Gastrocnemius medialis (tissue), 4 donors: ENCODE measurements around the gene PIP5K1C. TPM values are rescaled to one million over a fixed set of nuclear protein-coding genes. Genes with fewer than 3 reads are reported as not detected.

Experiments used
- ATAC-seq, 2 donors: fragments of 150-250 bp; one replicate each; pipeline ENCODE4 v1.9.1; 2016
- DNase-seq, 2 donors: peaks; one replicate each; pipeline ENCODE4 v3.0.0-alpha.2; 2019
- H3K27ac ChIP-seq, 4 donors: fragments of 200-600 bp; sonication (generic); 1 replicate in 1 of 4; 2 replicates in 3 of 4; pipeline ENCODE4 v1.5.1; 2016 to 2018; ENCODE audit warnings: mild to moderate bottlenecking in 2 of 4, moderate library complexity in 1 of 4
- H3K27me3 ChIP-seq, 3 donors: fragments of 200-600 bp; sonication (generic) in 2 of 3; 1 replicate in 1 of 3; 2 replicates in 2 of 3; pipeline versions ENCODE4 v1.5.1 to v1.6.0; 2016 to 2019; ENCODE audit warnings: mild to moderate bottlenecking in 1 of 3, moderate library complexity in 1 of 3
- H3K36me3 ChIP-seq, 2 donors: fragments of 200-600 bp; sonication (generic) in 1 of 2; one replicate each; pipeline ENCODE4 v1.5.1; 2017 to 2018
- H3K4me1 ChIP-seq, 2 donors: fragments of 200-600 bp; sonication (generic) in 1 of 2; one replicate each; pipeline ENCODE4 v1.5.1; 2016 to 2017; ENCODE audit warnings: mild to moderate bottlenecking in 2 of 2
- H3K4me3 ChIP-seq, 4 donors: fragments of 200-600 bp; sonication (generic) in 3 of 4; 1 replicate in 1 of 4; 2 replicates in 3 of 4; pipeline ENCODE4 v1.5.1; 2016 to 2019; ENCODE audit warnings: mild to moderate bottlenecking in 2 of 4
- H3K9me3 ChIP-seq, 3 donors: fragments of 200-600 bp; sonication (generic) in 2 of 3; 1 replicate in 1 of 3; 2 replicates in 2 of 3; pipeline ENCODE4 v1.5.1; 2016 to 2019
- CTCF ChIP-seq, 5 experiments: fragments of 450-650 bp in 3 of 5; fragments of 200-600 bp in 2 of 5; sonication (generic) in 2 of 5; IDR thresholded peaks in 4 of 5; conservative IDR thresholded peaks in 1 of 5; 1 replicate in 4 of 5; 2 replicates in 1 of 5; pipeline ENCODE4 v1.5.1; 2016 to 2019; ENCODE audit warnings: antibody characterized with exemption in 5 of 5, mild to moderate bottlenecking in 3 of 5, moderate library complexity in 3 of 5
- POLR2A ChIP-seq, 2 donors: fragments of 450-650 bp; IDR thresholded peaks; one replicate each; pipeline ENCODE4 v1.6.1; 2017; ENCODE audit warnings: antibody characterized with exemption in 2 of 2, mild to moderate bottlenecking in 2 of 2, moderate library complexity in 2 of 2
- in situ Hi-C, 4 donors: fragments of 200-750 bp; cut with MboI; loops; one replicate each; pipeline versions ENCODE4 v1.15.0 to v1.8.0; 2017; ENCODE audit warnings: low sequenced_read_pairs in 4 of 4
- intact Hi-C: fragments of 100-400 bp; cut with DNase I; formaldehyde crosslinking; loops from one replicate; pipeline ENCODE4 v1.15.1; 2023; ENCODE audit warnings: low total_unique reads
- total RNA-seq, 4 donors: library from RNA; depleted of rRNA; stranded (reverse); fragments of >200 nt; gene quantifications; one replicate each; pipeline versions ENCODE4 v1.1.0 to v1.2.3, GENCODE V29; 2016

Gene PIP5K1C
- total RNA-seq, 4 donors from 2014 or later = 8.2 to 18.0 (median 17.3) TPM

- DNase-seq (no peak), ATAC-seq (no peak)
- in situ Hi-C loops (no loop called here), intact Hi-C loops (no loop called here)
- Histone ChIP-seq H3K4me3 (no peak overlapping the region), H3K4me1 (peaks cover 8 to 9% of the 10 kb centered on the region in 2 donors), H3K27me3 (no peaks in the 10 kb centered on the region), H3K36me3 (peaks cover 0 to 52% of the 10 kb centered on the region in 2 donors), H3K9me3 (no peaks in the 10 kb centered on the region), H3K27ac (no peak overlapping the region)
- no peak for TF ChIP-seq POLR2A (IDR thresholded peaks at IDR 0.05)
- peak in 1 of 5 experiments; percentile 15 for TF ChIP-seq CTCF (IDR thresholded peaks at IDR 0.05 in 4 of 5, conservative IDR thresholded peaks at IDR 0.05 in 1 of 5)
Measured at GRCh38 chr19:3653865-3654513, 46.3 kb downstream of the PIP5K1C start.

- Histone ChIP-seq H3K4me1 (peaks cover 8 to 9% of the 10 kb centered on the region in 2 donors), H3K36me3 (peaks cover 0 to 48% of the 10 kb centered on the region in 2 donors), H3K4me3 (no peak overlapping the region), H3K9me3 (no peaks in the 10 kb centered on the region), H3K27ac (no peak overlapping the region), H3K27me3 (no peaks in the 10 kb centered on the region)
- ATAC-seq (no peak), DNase-seq (no peak)
- intact Hi-C loops (no loop called here), in situ Hi-C loops (no loop called here)
- no peak for TF ChIP-seq POLR2A (IDR thresholded peaks at IDR 0.05)
- no peak for TF ChIP-seq CTCF (IDR thresholded peaks at IDR 0.05 in 4 of 5, conservative IDR thresholded peaks at IDR 0.05 in 1 of 5)
Measured at GRCh38 chr19:3653081-3653795, 47.0 kb downstream of the PIP5K1C start.

- intact Hi-C loops = no loop called here
- in situ Hi-C loops = no loop called here
- Histone ChIP-seq H3K36me3 (peaks cover 0 to 48% of the 10 kb centered on the region in 2 donors), H3K27ac (no peak overlapping the region), H3K27me3 (no peaks in the 10 kb centered on the region), H3K4me3 (no peak overlapping the region), H3K9me3 (no peaks in the 10 kb centered on the region), H3K4me1 (peaks cover 8 to 9% of the 10 kb centered on the region in 2 donors)
- DNase-seq (no peak), ATAC-seq (no peak)
- no peak for TF ChIP-seq POLR2A (IDR thresholded peaks at IDR 0.05)
- no peak for TF ChIP-seq CTCF (IDR thresholded peaks at IDR 0.05 in 4 of 5, conservative IDR thresholded peaks at IDR 0.05 in 1 of 5)
Measured at GRCh38 chr19:3652422-3652821, 47.8 kb downstream of the PIP5K1C start.

GRCh38 chr19:3651684-3652083 lies 48.6 kb downstream of the PIP5K1C start:
- DNase-seq (no peak), ATAC-seq (no peak)
- Histone ChIP-seq H3K27me3 (no peaks in the 10 kb centered on the region), H3K4me1 (peaks cover 8 to 9% of the 10 kb centered on the region in 2 donors), H3K27ac (no peak overlapping the region), H3K36me3 (peaks cover 0 to 41% of the 10 kb centered on the region in 2 donors), H3K9me3 (no peaks in the 10 kb centered on the region), H3K4me3 (no peak overlapping the region)
- TF ChIP-seq POLR2A (IDR thresholded peaks at IDR 0.05) (no peak), CTCF (IDR thresholded peaks at IDR 0.05 in 4 of 5, conservative IDR thresholded peaks at IDR 0.05 in 1 of 5) (no peak)
- intact Hi-C loops = no loop called here
- in situ Hi-C loops = no loop called here
